ENCODE measurements around the gene APOB.

The APOB gene

GRCh38 chr2:21046506-21046905 is 2.6 kb upstream of the APOB start:
- DNase-seq (ENCODE audit: low spot score): no peak

- DNase-seq (ENCODE audit: low spot score): no peak
Measured at GRCh38 chr2:21044694-21045371, 960 bp upstream of the APOB start.

GRCh38 chr2:21042958-21043743 is 722 bp downstream of the APOB start:
- peak; percentile 47 for DNase-seq (ENCODE audit: low spot score)

GRCh38 chr2:21042708-21042957 is 1.2 kb downstream of the APOB start:
- no peak for DNase-seq (ENCODE audit: low spot score)

GRCh38 chr2:21041943-21042707 is 1.7 kb downstream of the APOB start:
- no peak for DNase-seq (ENCODE audit: low spot score)

- DNase-seq (ENCODE audit: low spot score): no peak
Measured at GRCh38 chr2:21041462-21041861, 2.4 kb downstream of the APOB start.

- no peak for DNase-seq (ENCODE audit: low spot score)
Measured at GRCh38 chr2:21040468-21041377, 3.1 kb downstream of the APOB start.

GRCh38 chr2:21039979-21040467 is 3.9 kb downstream of the APOB start:
- DNase-seq (ENCODE audit: low spot score): no peak

- no peak for DNase-seq (ENCODE audit: low spot score)
Measured at GRCh38 chr2:21039080-21039556, 4.8 kb downstream of the APOB start.

- no peak for DNase-seq (ENCODE audit: low spot score)
Measured at GRCh38 chr2:21038403-21039073, 5.3 kb downstream of the APOB start.

- no peak for DNase-seq (ENCODE audit: low spot score)
Measured at GRCh38 chr2:21037671-21038108, 6.2 kb downstream of the APOB start.

GRCh38 chr2:21036708-21037670 is 6.9 kb downstream of the APOB start:
- DNase-seq (ENCODE audit: low spot score): no peak

- DNase-seq (ENCODE audit: low spot score): no peak
Measured at GRCh38 chr2:21035974-21036707, 7.7 kb downstream of the APOB start.

- DNase-seq (ENCODE audit: low spot score): no peak
Measured at GRCh38 chr2:21035282-21035973, 8.4 kb downstream of the APOB start.

GRCh38 chr2:21034972-21035279 is 8.9 kb downstream of the APOB start:
- DNase-seq (ENCODE audit: low spot score): no peak

GRCh38 chr2:21034156-21034971 is 9.5 kb downstream of the APOB start:
- no peak for DNase-seq (ENCODE audit: low spot score)
